ENCODE data around the gene TDG. TPM values are rescaled to one million over a fixed set of nuclear protein-coding genes. Genes with fewer than 3 reads are reported as not detected.
"Not testable (repeated sequence)": the region's sequence is repeated elsewhere in the genome, so short reads cannot be mapped to it uniquely, and the experiment has no call there.

The TDG gene
- total RNA-seq, 2 donors from 2014 or later, result 10.8 to 20.1 TPM

GRCh38 chr12:104006929-104007328 lies 41.3 kb downstream of the TDG start:
- intact Hi-C loops (cut with DNase I), result no loop called here
- ATAC-seq, result peak in 1 of 2 donors; percentile 73
- DNase-seq, result no peak

GRCh38 chr12:104010121-104010520 lies 44.4 kb downstream of the TDG start:
- intact Hi-C loops (cut with DNase I), result no loop called here
- DNase-seq (no peak), ATAC-seq (peak; percentile 47 to 76)

GRCh38 chr12:104010606-104011169 lies 45.0 kb downstream of the TDG start:
- DNase-seq (no peak), ATAC-seq (peak in 1 of 2 donors; percentile 48)
- intact Hi-C loops (cut with DNase I), result no loop called here

DNA sequence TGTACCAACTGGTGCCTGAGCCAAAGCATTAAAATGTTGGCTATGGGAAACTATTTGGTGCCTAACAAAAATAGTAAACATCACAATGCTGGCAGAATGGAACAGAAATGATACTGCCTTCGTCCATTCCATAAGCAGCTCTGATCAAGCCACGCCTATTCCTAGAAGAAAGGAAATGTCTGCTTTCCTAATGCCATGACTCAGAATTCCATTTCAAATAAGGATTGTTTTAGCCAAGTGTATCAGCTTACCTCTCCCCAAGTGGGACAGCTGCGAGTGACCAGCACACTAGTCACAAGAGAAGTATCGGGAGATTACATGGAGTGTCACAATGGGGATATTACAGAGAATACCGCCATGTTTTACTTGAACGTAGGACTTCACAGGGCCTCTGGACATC lies 45.6 kb downstream of the TDG start:
- DNase-seq (no peak), ATAC-seq (peak in 1 of 2 donors; percentile 59)
- intact Hi-C loops (cut with DNase I), result no loop called here

- ATAC-seq (no peak), DNase-seq (no peak)
- intact Hi-C loops (cut with DNase I), result no loop called here
Measured at GRCh38 chr12:104012331-104012730, 46.7 kb downstream of the TDG start.

DNA sequence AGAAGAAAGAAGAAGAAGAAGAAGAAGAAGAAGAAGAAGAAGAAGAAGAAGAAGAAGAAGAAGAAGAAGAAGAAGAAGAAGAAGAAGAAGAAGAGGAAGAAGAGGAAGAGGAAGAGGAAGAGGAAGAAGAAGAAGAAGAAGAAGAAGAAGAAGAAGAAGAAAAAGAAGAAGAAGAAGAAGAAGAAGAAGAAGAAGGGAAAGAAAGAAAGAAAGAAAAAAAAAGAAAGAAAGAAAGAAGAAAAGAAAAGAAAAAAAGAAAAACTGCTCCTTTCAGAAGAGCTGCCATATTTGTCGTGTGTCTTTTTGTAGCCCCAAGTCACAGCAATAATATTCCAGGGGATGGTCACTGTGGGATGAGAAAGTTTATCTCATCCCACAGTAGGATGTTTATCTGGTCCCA lies 56.2 kb downstream of the TDG start:
- ATAC-seq; intact Hi-C loops (cut with DNase I); DNase-seq: not testable (repeated sequence)

GRCh38 chr12:104022786-104023185 lies 57.1 kb downstream of the TDG start:
- DNase-seq (no peak), ATAC-seq (no peak)
- intact Hi-C loops (cut with DNase I), result no loop called here

GRCh38 chr12:104023710-104024109 lies 58.0 kb downstream of the TDG start:
- no peak for DNase-seq
- intact Hi-C loops (cut with DNase I), result no loop called here
- no peak for ATAC-seq

- no peak for ATAC-seq
- intact Hi-C loops (cut with DNase I), result no loop called here
- no peak for DNase-seq
Measured at GRCh38 chr12:104024348-104024747, 58.7 kb downstream of the TDG start.

- no peak for ATAC-seq
- intact Hi-C loops (cut with DNase I), result no loop called here
- no peak for DNase-seq
Measured at GRCh38 chr12:104025771-104026170, 60.1 kb downstream of the TDG start.

DNA sequence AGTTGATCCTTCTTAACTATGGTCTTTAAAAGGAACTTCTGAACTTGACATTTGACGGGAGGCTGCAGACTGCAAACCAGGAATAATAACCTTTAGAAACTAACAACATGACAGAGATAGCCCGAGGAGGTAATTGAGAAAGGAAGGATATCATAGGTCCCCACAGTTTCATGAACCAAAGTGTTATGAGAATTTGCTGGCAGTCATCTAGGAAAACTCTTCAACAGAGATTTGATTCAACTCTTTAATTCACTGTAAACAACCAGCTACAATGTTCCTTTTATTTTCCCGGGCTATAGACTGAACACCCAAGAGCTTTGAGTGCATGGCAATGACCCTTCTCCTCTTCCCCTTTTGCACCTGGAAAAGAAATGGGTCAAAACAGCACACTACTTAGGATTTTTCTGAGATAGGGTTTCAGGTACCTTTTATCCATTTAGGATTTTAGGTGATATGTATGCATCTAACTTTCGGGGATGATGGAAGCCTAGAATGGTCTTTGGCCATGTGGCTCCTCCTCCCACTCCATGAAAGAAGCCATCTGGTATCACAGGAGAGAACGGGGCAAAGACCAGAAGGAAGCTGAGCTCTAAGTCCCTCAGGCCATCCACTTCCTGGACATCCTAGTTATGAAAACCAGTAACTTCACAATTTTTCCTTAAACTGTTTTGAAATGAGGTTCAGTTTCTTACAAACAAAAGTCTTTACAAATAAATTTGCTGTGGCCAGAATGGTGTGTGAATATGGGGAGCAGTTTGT lies 61.3 kb downstream of the TDG start:
- intact Hi-C loops (cut with DNase I), result no loop called here
- DNase-seq (no peak), ATAC-seq (no peak)

- peak in 1 of 2 donors; percentile 39 for ATAC-seq
- intact Hi-C loops (cut with DNase I); DNase-seq: not testable (repeated sequence)
Measured at GRCh38 chr12:104030596-104030995, 64.9 kb downstream of the TDG start.

DNA sequence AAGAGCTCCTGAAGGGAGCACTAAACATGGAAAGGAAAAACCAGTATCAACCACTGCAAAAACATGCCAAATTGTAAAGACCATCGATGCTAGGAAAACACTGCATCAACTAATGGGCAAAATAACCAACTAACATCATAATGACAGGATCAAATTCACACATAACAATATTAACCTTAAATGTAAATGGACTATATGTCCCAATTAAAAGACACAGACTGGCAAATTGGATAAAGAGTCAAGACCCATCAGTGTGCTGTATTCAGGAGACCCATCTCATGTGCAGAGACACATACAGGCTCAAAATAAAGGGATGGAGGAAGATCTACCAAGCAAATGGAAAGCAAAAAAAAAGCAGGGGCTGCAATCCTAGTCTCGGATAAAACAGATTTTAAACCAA lies 70.5 kb downstream of the TDG start:
- intact Hi-C loops (cut with DNase I); ATAC-seq; DNase-seq: not testable (repeated sequence)

Other genes starting within 250 kb of the TDG start
- gene NT5DC3, start 124.6 kb upstream of the TDG start, total RNA-seq, result 1 to 10 TPM; 2.4 to 4.9 TPM
- gene HSP90B1, start 35.5 kb upstream of the TDG start, total RNA-seq, result 100 to 1,000 TPM; 591 to 724 TPM
- 10 to 100 TPM in 1 of 2 donors, 1 to 10 TPM in 1; 7.5 to 12.8 TPM for gene GLT8D2, start 84.3 kb downstream of the TDG start, total RNA-seq
- gene HCFC2, start 98.7 kb downstream of the TDG start, total RNA-seq, result 10 to 100 TPM in 1 of 2 donors, 1 to 10 TPM in 1; 9.2 to 10.2 TPM
- 10 to 100 TPM; 30.3 to 33.9 TPM for gene NFYB, start 172.3 kb downstream of the TDG start, total RNA-seq
- 100 to 1,000 TPM; 114 to 122 TPM for gene TXNRD1, start 249.9 kb downstream of the TDG start, total RNA-seq

Measured in left cardiac atrium (tissue), 4 donors.